Activated naive CD4-positive, alpha-beta T cell treated with anti-CD3 and anti-CD28 coated beads, Interleukin-2, amount 10 ng/mL, durations not matched to agents 7 days and 5 days (primary cell): Measurements from ENCODE around the gene SPRR3.

Experiments
- CTCF ChIA-PET: fragments of 350-600 bp; sonication (Branson Sonifier 250); formaldehyde crosslinking; loops from one replicate; lab custom pipeline; 2021; ENCODE audit warnings: antibody characterized with exemption; lab: Charles Lee
- DNase-seq: peaks from one replicate; pipeline ENCODE4 v3.0.0-alpha.2; 2020
- H3K27ac Mint-ChIP-seq: one replicate; pipeline ENCODE4 v1.8.0; 2021; ENCODE audit warnings: mild to moderate bottlenecking, moderate library complexity, mixed read lengths
- H3K27me3 Mint-ChIP-seq: one replicate; pipeline ENCODE4 v1.8.0; 2021; ENCODE audit warnings: mild to moderate bottlenecking, mixed read lengths
- H3K36me3 Mint-ChIP-seq: one replicate; pipeline ENCODE4 v1.8.0; 2021; ENCODE audit warnings: mixed read lengths
- H3K4me1 Mint-ChIP-seq: one replicate; pipeline ENCODE4 v1.8.0; 2021; ENCODE audit warnings: mixed read lengths
- H3K4me3 Mint-ChIP-seq: one replicate; pipeline ENCODE4 v1.8.0; 2021; ENCODE audit warnings: mild to moderate bottlenecking, moderate library complexity, mixed read lengths
- H3K9me3 Mint-ChIP-seq: one replicate; pipeline ENCODE4 v1.8.0; 2021; ENCODE audit warnings: mixed read lengths

SPRR3 gene

GRCh38 chr1:152972196-152972886, 29.2 kb upstream of the SPRR3 start:
- H3K27ac Mint-ChIP-seq = no peak overlapping the region
- DNase-seq = no peak
- H3K36me3 Mint-ChIP-seq = no peaks in the 10 kb centered on the region
- no peaks in the 10 kb centered on the region for H3K9me3 Mint-ChIP-seq
- peaks cover 10% of the 10 kb centered on the region for H3K27me3 Mint-ChIP-seq
- no peak overlapping the region for H3K4me3 Mint-ChIP-seq
- H3K4me1 Mint-ChIP-seq = no peaks in the 10 kb centered on the region
- CTCF ChIA-PET = no interaction called here

DNA sequence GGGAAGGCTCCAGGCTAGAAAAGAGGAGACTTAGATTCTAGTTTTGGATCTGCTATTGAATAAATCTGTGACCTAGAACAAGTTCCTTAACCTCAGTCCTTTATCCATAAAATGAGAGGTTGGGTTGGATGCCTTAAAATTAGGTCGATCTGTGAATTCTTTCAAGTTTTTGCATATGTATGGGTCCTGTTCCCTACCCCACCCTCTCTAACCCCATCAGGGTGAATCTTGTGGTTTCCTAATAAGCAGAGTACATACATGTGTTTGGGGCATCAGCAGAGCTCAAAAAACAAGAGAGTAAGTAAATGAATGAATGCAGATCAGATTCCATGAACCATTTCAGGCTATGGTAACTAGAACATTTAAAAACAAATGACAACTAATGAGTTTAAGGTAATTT, 24.9 kb upstream of the SPRR3 start:
- Mint-ChIP-seq H3K9me3 (no peaks in the 10 kb centered on the region), H3K4me3 (no peak overlapping the region), H3K4me1 (no peaks in the 10 kb centered on the region), H3K36me3 (no peaks in the 10 kb centered on the region), H3K27ac (no peak overlapping the region), H3K27me3 (peaks cover 14% of the 10 kb centered on the region)
- DNase-seq = no peak
- CTCF ChIA-PET = no interaction called here

DNA sequence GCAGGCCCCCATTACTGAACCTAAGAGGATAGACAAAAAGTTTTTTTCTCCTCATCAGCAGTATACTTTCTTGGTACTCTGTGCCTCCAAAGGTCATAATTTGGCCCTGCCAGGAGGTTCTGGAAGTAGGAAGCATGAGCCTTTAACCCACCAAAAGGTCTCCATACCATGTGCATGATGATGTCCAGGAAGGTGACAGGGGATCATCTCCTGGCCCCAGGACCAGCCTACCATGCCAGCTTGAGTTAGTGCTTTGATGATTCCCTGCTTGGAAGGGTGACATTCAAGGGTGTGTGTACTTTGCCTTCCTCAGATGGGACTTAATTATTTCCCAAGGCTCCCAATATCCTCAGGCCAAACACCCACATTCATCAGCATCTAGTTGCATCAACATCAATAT, 23.9 kb upstream of the SPRR3 start:
- Mint-ChIP-seq H3K9me3 (no peaks in the 10 kb centered on the region), H3K27ac (no peak overlapping the region), H3K4me1 (no peaks in the 10 kb centered on the region), H3K4me3 (no peak overlapping the region), H3K27me3 (peaks cover 9% of the 10 kb centered on the region), H3K36me3 (no peaks in the 10 kb centered on the region)
- DNase-seq = no peak
- CTCF ChIA-PET = no interaction called here

- no peaks in the 10 kb centered on the region for H3K36me3 Mint-ChIP-seq
- CTCF ChIA-PET = no interaction called here
- H3K4me3 Mint-ChIP-seq = no peak overlapping the region
- H3K9me3 Mint-ChIP-seq = no peaks in the 10 kb centered on the region
- no peak for DNase-seq
- H3K27ac Mint-ChIP-seq = no peak overlapping the region
- no peaks in the 10 kb centered on the region for H3K4me1 Mint-ChIP-seq
- H3K27me3 Mint-ChIP-seq = peaks cover 13% of the 10 kb centered on the region
Measured at GRCh38 chr1:152980676-152981075, 20.9 kb upstream of the SPRR3 start.

DNA sequence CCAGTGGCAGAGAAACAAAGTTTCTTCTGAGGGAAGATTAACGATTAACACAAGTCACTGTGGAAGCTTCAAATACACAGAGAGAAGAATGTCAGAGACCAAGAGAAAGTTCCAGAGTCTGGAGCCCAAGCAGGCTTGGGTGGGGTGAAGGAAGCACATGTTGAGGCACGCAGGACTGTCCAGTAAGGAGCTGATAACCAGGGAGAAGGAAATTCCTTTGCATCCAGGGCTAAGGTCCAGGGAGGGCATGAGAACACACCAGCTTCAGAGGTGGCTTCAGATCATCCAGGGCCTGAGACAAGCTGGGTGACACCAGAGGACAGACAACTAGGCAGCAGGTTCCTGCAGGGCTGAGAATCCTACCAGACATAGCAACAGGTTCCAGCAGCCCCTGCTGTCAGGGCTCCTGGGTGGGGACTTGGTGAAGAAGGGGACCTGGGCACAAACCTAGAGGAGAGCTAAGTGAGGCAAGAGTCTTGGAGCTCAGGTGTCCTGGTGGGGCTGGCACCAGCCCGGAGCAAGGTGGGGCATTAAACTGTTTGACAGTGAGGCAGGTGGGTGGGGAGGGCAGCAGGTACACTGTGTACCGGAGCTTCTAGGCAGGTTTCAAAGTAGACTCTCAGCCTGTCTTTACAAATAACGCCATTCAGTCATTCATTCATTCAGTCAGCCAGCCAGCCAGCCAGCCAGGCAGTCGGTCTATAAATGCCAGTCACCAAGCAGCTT, 20.2 kb upstream of the SPRR3 start:
- DNase-seq = no peak
- Mint-ChIP-seq H3K27me3 (peaks cover 13% of the 10 kb centered on the region), H3K36me3 (no peaks in the 10 kb centered on the region), H3K27ac (no peak overlapping the region), H3K4me3 (no peak overlapping the region), H3K9me3 (no peaks in the 10 kb centered on the region), H3K4me1 (no peaks in the 10 kb centered on the region)
- CTCF ChIA-PET = no interaction called here

DNA sequence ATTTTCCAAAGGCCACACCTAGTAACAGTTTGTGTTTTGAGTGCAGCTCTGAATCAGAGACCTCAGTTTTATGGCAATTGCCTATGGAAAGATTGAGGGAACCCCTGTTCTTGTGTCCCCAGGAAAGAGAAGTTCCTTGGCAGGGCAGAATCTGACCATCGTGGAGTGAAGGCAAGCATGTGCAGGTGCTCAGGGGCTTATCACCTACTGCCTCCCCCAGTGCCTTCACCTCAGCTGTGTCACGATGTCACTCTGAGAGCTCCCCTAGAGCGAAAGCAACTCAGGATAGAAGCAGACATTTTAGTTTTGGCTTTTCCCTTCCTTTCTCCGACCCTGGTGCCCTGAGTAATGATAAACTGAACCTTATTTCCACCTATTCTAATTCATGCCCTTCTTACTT, 19.5 kb upstream of the SPRR3 start:
- CTCF ChIA-PET = no interaction called here
- Mint-ChIP-seq H3K9me3 (no peaks in the 10 kb centered on the region), H3K4me1 (no peaks in the 10 kb centered on the region), H3K27me3 (peaks cover 13% of the 10 kb centered on the region), H3K27ac (no peak overlapping the region), H3K36me3 (no peaks in the 10 kb centered on the region), H3K4me3 (no peak overlapping the region)
- DNase-seq = no peak

GRCh38 chr1:152983234-152983633, 18.3 kb upstream of the SPRR3 start:
- H3K27me3 Mint-ChIP-seq = peaks cover 13% of the 10 kb centered on the region
- H3K4me3 Mint-ChIP-seq = no peak overlapping the region
- H3K9me3 Mint-ChIP-seq = no peaks in the 10 kb centered on the region
- H3K36me3 Mint-ChIP-seq = no peaks in the 10 kb centered on the region
- H3K27ac Mint-ChIP-seq = no peak overlapping the region
- no peak for DNase-seq
- no peaks in the 10 kb centered on the region for H3K4me1 Mint-ChIP-seq
- CTCF ChIA-PET = no interaction called here

DNA sequence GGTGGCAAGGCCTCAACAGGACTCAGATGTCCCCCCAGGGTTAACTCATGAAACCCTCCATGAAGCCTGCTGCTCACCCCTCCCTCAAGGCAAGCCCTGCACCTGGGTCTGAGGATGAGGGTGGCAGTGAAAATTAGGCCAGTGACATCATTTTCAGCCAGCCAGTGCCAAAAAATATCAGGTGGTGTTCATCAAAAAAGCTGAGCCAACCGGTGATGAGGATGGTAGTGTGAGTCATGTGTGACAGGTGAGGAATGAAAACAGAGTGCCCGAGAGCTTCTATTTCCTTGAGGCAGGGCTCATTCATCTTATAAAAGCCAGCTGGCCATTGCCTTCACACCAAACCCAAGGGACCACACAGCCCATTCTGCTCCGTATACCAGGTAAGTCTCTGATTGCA, 17.8 kb upstream of the SPRR3 start, which contains the start of gene SPRR1A:
SPRR1A (plus strand) TSS at position 339 of the 400 bp plus-strand sequence. CDS start 1,150 bp downstream, outside the sequence.
- Mint-ChIP-seq H3K4me1 (no peaks in the 10 kb centered on the region), H3K27me3 (peaks cover 13% of the 10 kb centered on the region), H3K27ac (no peak within 1 kb of the TSS), H3K36me3 (no peaks in the 10 kb centered on the region), H3K9me3 (no peaks in the 10 kb centered on the region), H3K4me3 (no peak within 1 kb of the TSS)
- CTCF ChIA-PET = no interaction called here
- DNase-seq = no peak

DNA sequence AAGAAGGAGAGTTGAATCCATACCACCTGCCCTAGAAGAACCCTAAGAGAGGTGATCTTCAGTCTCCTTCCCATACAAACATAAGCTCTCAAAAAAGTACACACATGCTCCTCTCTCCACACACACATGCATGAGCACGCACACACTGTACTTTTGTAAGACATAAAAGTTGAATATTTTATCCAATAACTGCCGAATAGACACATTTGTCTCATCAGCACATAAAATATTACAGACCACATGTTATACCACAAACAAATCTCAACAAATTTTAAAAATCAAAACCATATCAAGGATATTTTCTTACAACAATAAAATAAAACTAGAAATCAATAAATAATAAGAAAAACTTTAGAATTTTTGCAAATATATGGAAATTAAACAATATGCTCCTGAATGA, 15.0 kb upstream of the SPRR3 start:
- H3K4me3 Mint-ChIP-seq = no peak overlapping the region
- no peak overlapping the region for H3K27ac Mint-ChIP-seq
- H3K27me3 Mint-ChIP-seq = peaks cover 9% of the 10 kb centered on the region
- CTCF ChIA-PET = no interaction called here
- no peak for DNase-seq
- H3K9me3 Mint-ChIP-seq = no peaks in the 10 kb centered on the region
- H3K4me1 Mint-ChIP-seq = no peaks in the 10 kb centered on the region
- H3K36me3 Mint-ChIP-seq = no peaks in the 10 kb centered on the region

- Mint-ChIP-seq H3K27me3 (peaks cover 9% of the 10 kb centered on the region), H3K9me3 (no peaks in the 10 kb centered on the region), H3K27ac (no peak overlapping the region), H3K4me3 (no peak overlapping the region), H3K36me3 (no peaks in the 10 kb centered on the region), H3K4me1 (no peaks in the 10 kb centered on the region)
- CTCF ChIA-PET = no interaction called here
- DNase-seq = no peak
Measured at GRCh38 chr1:152993186-152993585, 8.4 kb upstream of the SPRR3 start.

GRCh38 chr1:152995842-152996241, 5.7 kb upstream of the SPRR3 start:
- Mint-ChIP-seq H3K9me3 (no peaks in the 10 kb centered on the region), H3K27me3 (peaks cover 17% of the 10 kb centered on the region), H3K4me1 (no peaks in the 10 kb centered on the region), H3K36me3 (no peaks in the 10 kb centered on the region), H3K27ac (no peak overlapping the region), H3K4me3 (no peak overlapping the region)
- CTCF ChIA-PET = no interaction called here
- no peak for DNase-seq

DNA sequence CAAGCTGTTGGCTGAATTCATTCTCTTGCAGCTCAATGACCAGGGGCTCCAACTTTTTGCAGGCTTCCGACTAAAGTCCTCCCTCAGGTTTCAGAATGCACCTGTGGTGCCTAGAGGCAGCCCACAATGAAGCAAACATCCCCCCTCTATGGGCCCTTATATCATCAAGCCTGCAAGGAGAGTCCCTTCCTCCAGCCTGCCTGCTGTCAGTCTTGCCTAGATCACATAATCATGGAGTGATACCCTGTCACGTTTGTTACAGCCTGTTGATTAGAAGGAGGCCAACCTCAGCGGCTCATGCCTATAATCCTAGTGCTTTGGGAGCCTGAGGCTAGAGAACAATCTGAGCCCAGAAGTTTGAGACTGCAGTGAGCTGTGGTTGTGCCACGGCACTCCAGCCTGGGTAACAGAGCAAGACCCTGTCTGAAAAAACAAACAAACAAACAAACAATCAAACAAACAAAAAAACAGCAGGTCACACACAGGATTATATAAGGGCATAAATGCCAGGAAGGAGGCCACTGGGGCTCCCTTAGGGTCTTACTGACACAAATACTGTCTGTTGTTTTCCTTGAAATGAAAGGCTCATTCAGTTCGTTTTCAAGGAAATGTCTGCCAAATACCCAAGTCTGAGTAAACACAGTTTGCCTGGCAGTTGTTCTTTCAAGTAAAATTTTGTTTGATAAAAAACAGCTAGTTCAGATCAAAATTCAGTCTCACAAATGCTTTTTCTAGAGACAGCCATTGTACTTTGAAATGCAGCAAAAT, 4.7 kb upstream of the SPRR3 start:
- CTCF ChIA-PET = no interaction called here
- no peaks in the 10 kb centered on the region for H3K4me1 Mint-ChIP-seq
- DNase-seq = no peak
- peaks cover 17% of the 10 kb centered on the region for H3K27me3 Mint-ChIP-seq
- no peaks in the 10 kb centered on the region for H3K9me3 Mint-ChIP-seq
- H3K36me3 Mint-ChIP-seq = no peaks in the 10 kb centered on the region
- no peak overlapping the region for H3K4me3 Mint-ChIP-seq
- no peak overlapping the region for H3K27ac Mint-ChIP-seq

DNA sequence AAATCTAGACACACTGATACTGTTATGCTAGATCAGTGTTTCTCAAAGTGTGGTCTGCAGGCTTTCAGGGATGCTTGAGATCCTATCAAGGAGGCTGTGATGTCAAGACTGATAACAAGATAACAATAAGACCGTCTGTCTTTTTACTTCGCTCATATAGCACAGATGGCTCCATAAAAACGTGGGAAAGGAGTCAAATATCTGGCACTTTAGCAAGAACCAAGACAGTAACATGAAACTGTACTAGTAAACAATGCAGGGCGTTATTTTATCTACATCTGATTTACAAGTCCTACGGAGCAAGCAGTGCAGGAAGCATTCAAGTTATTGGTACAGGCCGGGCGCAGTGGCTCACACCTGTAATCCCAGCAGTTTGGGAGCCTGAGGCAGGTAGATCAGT, 3.6 kb upstream of the SPRR3 start:
- Mint-ChIP-seq H3K27me3 (peaks cover 17% of the 10 kb centered on the region), H3K4me1 (no peaks in the 10 kb centered on the region), H3K4me3 (no peak overlapping the region), H3K36me3 (no peaks in the 10 kb centered on the region), H3K9me3 (no peaks in the 10 kb centered on the region), H3K27ac (no peak overlapping the region)
- CTCF ChIA-PET = no interaction called here
- DNase-seq = no peak

GRCh38 chr1:152998476-152998875, 3.1 kb upstream of the SPRR3 start:
- peaks cover 17% of the 10 kb centered on the region for H3K27me3 Mint-ChIP-seq

More at GRCh38 chr1:152998476-152998875, 3.1 kb upstream of the SPRR3 start:
- H3K4me1 Mint-ChIP-seq = no peaks in the 10 kb centered on the region
- H3K4me3 Mint-ChIP-seq = no peak overlapping the region
- CTCF ChIA-PET = no interaction called here
- no peak overlapping the region for H3K27ac Mint-ChIP-seq
- no peaks in the 10 kb centered on the region for H3K36me3 Mint-ChIP-seq
- no peaks in the 10 kb centered on the region for H3K9me3 Mint-ChIP-seq
- DNase-seq = no peak
